HG03558 (cell line): ENCODE results near the gene AKAP9.
"Not testable (repeated sequence)": the region's sequence is repeated elsewhere in the genome, so short reads cannot be mapped to it uniquely, and the experiment has no call there.

ENCODE experiments used
- ATAC-seq: cut with Tn5 transposase; IDR thresholded peaks from one replicate; pipeline ENCODE4 v1.9.1; 2021; ENCODE audit warnings: moderate number of reproducible peaks; ENCODE audit not compliant: unreplicated experiment; ENCODE audit errors: extremely low read depth

AKAP9 gene

DNA sequence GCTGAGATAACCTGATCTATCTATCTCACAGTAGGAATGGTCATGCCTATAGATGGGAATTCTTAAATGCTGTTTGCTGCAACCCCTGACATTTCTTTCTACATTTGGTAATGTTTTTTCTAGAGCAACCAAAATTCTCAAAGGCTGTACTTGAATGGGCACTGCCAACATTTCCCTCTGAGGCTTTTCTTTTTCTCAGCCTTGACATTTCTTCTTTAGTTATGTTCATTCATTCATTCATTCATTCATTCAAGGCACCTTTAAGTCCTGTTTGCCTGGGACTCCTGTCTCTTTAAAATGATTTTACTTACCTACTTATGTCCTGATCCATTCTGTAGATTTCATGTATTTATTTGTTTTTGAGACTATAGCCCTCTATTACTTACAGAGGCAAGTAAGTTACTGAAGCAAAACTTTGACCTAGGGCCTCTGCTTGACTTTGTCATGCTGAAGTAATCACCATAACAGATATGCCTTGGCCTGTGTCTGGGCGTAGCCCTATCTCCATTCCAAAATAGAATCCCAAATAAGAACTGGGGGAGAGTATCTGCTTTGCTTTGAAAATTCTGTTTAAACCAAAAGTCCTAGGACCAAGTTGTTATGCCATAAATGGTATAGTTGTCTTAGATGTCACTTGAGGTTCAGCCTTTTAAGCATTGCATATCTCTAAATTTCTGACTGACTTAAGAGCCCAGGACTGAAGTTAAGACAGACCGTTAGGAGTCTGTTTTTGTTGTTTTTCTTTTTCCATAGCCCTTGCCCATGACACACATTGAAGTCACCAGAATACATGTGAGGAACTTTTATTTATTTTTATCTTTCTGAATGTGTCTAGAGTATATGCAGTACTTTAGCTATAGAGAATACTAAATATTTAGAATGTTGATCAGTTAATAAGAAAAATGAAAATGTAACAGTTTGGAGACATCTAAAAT is 59.2 kb downstream of the AKAP9 start:
- ATAC-seq = no peak

DNA sequence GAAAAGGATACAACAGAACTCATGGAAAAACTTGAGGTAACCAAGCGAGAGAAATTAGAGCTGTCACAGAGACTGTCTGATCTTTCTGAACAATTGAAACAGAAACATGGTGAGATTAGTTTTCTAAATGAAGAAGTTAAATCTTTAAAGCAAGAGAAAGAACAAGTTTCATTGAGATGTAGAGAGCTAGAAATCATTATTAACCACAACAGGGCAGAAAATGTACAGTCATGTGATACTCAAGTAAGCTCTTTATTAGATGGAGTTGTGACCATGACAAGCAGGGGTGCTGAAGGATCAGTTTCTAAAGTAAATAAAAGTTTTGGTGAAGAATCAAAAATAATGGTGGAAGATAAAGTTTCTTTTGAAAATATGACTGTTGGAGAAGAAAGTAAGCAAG is 62.1 kb downstream of the AKAP9 start:
- ATAC-seq = no peak

DNA sequence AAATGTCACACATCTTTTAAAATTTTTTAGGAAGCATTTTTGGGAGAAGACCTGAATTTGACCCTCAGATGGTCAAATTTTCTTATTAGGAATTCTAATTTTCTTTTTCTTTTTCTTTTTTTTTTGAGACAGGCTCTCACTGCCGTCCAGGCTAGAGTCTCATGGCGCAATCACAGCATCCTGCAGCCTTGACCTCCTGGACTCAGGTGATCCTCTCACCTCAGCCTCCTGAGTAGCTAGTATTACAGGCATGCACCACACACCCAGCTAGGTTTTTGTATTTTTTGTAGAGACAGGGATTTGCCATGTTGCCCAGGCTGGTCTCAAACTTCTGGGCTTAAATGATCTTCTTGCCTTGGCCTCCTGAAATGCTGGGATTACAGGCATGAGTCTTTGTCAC is 65.4 kb downstream of the AKAP9 start:
- no peak for ATAC-seq

DNA sequence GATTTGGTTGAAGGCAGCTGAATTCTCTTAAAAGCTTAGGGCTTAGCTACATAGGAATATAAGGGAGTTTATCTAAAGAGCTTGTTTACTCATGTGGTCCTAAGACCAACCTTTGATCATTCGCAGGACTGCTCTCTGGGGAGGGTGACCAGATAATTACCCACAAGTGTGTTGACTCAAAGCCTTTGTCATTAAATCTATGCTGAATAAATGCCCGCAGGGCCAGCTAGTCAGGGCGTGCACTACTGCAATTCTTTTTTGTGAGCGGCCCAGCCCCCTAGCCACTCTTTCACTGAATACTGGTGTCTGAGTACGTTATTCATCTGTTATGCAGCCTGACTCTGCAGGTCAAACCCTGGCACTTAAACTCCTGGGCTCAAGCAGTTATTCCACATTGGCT is 69.6 kb downstream of the AKAP9 start:
- ATAC-seq = no peak

DNA sequence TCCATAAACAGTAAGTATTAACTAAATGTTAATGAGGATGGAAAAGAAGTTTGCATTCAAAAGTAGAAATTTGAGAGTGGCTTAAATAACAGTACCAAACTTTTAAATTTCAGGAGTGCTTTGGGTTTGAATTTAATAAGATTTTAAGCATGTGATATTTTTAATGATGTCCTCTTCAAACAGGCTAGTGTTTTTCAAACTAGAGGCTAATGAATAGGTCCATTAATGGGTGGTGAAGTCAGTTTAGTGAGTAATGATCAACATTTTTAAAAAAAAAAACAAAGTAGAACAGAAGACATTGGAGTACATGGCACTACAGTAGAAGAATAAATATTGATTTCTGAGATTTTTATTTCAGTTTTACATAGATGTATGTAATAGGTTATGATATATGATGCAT is 72.9 kb downstream of the AKAP9 start:
- no peak for ATAC-seq

DNA sequence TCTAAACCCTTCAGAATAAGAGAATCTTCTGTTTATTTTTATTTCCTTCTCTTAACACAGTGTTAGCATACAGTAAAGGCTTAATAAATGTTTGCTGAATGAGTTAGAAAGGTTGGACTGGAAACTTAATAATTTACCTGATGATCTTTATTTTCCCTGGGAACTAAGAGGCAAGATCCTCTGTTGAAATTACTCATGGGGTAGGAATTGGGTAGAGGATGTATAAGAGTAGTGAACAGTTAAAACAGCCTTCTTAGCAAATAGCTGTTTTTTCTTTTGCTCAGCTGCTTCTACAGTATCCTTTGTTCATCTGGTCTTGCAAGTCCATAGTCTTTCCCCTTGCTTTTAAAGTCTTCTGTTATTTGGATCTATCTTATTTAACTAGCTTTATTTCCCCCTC is 80.0 kb downstream of the AKAP9 start:
- no peak for ATAC-seq

DNA sequence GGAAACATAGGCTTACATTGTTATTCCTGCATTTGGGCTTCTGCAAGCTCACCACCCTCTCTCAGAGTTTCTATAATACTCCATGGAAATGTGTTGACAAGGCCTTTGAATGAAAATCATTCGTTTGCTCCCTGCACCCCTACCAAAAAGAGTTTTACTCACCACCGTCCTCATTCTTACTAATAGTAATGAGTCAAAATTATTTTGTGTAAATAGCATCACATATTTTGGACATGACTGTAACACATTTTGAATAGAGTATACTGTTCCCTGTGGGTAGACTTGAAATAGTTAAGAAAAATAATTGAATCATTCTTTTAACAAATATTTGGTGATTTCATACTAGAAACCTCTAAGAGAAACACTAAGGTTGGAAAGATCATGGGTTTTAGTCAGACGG is 84.6 kb downstream of the AKAP9 start:
- no peak for ATAC-seq

DNA sequence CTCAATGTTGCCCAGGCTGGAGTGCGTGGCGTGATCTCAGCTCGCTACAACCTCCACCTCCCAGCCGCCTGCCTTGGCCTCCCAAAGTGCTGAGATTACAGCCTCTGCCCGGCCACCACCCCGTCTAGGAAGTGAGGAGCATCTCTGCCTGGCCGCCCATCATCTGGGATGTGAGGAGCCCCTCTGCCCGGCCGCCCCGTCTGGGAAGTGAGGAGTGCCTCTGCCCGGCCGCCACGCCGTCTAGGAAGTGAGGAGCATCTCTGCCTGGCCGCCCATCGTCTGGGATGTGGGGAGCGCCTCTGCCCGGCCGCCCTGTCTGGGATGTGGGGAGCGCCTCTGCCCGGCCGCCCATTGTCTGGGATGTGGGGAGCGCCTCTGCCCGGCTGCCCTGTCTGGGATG is 86.0 kb downstream of the AKAP9 start:
- ATAC-seq = not testable (repeated sequence)

DNA sequence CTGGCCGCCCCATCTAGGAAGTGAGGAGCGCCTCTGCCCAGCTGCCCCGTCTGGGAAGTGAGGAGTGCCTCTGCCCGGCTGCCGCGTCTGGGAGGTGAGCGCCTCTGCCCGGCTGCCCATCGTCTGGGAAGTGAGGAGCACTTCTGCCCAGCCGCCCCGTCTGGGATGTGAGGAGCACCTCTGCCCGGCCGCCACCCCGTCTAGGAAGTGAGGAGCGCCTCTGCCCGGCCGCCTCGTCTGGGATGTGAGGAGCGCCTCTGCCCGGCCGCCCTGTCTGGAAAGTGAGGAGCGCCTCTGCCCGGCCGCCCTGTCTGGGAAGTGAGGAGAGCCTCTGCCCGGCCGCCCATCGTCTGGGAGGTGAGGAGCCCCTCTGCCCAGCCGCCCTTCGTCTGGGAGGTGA is 86.5 kb downstream of the AKAP9 start:
- ATAC-seq = not testable (repeated sequence)

DNA sequence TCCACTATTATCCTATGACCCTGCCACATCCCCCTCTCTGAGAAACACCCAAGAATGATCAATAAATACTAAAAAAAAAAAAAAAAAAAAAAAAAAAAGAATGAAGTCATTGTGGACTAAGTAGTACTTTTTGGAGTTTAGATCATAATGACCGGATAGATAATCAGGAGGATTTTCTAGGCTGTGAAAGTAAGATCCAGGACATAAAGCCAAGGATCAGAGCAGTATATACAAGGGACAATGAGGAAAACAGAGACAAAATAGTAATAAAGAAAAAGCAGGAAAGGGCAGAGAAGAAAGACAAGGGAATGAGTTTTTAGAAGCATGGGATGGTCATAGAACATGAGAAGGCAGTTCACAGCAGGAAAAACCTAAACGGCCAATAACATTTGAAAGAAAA is 87.6 kb downstream of the AKAP9 start:
- no peak for ATAC-seq

DNA sequence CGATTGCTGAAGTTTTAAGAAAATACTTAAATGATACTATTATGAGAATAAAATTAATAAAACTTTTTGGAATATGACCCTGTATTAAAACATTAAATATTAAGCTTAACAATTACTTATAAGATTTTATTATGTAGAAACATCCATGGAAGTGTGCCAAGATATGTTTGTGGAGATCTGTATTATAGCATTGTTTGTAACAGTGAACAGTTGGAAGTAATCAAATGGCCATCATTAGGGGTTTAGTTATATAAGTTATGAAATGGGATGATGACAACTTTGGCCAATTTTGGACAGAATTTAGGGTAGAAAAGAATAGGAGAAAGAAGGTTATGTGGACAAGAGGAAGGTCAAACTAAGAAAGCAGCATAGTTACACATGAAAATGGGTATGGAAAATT is 88.0 kb downstream of the AKAP9 start:
- no peak for ATAC-seq

DNA sequence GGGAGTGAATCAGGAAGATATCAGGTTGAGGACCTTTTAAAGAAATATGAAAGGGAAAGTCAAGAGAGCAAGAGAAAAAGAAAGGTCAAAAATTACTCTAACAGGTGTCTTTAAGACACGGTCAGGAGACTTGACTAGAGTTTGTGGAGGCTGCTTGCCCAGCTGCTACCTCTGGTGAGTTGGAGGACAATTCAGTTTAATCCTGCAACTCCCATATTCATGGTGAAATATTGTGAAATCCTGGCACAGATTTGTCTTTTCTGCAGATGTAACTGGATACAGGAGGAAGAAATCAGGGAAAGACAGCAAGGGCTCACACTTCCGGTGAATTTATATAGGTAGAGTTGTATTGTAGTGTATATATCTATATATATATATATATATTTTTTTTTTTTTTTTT is 93.5 kb downstream of the AKAP9 start:
- no peak for ATAC-seq

DNA sequence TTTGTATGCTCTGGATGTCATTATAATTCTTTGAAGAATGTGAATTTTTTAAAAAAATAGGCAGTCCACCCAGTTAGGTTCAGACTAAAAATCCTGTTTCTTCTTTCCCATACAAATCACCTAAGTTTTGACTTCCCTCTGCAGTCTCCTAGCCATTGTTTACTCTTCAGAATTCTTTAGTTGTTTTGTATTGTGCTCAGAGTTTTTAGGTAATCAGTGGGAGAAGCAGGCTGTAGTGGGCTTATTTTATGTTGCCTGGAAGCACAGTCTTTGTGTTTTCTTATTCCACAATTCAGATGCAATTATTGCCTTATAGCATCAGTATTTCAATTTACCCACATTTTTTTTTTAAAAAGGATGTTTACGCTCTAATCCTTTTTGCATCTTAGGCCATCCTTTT is 94.9 kb downstream of the AKAP9 start:
- no peak for ATAC-seq

DNA sequence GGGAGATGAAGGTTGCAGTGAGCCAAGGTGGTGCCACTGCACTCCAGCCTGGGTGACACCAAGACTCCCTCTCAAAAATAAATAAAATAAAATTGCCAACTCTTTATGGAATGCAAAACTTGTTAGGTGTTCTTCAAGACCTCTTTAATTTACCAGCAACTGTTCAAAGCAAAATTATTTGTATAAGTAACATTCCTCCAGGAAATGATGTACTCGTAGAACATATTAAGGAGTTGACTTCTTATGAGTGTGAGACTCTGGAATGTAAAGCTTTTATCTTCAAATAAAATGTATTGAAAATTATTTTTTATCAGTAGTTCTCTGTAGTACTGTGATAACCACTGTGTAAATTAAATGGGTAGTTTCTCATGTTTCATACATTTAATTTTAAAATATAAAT is 99.2 kb downstream of the AKAP9 start:
- no peak for ATAC-seq

DNA sequence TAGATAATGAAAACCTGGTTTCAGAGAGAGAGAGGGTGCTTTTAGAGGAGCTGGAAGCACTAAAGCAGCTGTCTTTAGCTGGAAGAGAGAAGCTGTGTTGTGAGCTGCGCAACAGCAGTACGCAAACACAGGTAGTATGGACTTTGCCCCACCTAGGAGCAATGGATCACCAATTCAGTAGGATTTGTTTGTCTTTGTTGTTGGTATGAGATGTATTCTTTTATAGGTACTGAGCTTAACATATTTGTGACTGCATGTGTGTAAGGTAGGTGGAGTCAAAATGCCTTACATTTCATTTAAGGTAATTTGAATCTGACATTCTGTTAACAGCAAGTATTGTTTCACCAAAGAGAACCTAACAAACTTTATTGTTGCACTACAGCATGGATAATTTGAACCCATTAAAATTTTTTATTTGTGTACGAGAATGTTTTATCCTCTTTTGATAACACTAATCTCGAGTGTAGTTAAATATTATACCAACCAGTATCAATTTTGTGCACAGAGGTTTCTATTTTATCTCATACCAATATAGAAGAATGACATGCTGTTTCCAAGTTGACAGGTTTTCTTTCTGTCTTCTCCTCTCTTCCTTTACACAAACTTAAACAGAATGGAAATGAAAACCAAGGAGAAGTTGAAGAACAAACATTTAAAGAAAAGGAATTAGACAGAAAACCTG is 101.5 kb downstream of the AKAP9 start:
- ATAC-seq = no peak

DNA sequence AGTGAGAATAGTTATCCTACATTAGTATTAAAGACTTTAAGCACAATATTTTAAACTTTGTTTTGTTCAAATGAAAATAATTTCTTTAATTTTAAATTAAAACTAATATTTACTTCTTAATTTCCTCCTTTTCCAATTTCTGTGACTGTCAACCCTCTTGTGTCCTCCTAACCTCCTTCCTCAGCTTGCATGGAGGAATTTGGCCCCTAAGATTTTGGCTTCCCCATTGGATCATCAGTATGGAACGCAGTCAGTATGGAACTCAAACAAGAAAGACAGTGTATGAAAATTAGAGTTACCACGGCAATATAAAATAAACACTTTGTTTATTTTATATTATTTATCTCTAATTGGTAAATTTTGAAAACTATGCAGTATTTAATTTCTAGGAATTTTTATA is 102.4 kb downstream of the AKAP9 start:
- ATAC-seq = no peak

DNA sequence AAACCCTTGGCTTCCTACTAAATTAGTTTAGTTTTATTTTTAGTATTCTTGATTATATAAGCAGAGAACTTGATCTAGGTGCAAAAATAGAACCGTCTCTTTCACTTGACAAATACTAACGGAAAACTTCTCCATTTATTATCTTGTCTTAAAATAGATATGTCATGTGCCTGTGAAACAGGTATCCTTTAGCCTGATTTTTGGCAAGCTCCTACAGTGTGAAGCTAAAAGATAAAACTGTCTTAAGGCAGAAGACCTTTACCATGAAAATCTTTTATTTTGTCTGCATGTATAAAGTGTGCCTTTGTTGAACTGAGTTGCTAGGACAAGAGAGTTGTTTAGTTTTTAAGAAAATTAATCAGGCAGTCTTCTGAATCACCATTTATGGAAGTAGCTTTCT is 103.0 kb downstream of the AKAP9 start:
- no peak for ATAC-seq

DNA sequence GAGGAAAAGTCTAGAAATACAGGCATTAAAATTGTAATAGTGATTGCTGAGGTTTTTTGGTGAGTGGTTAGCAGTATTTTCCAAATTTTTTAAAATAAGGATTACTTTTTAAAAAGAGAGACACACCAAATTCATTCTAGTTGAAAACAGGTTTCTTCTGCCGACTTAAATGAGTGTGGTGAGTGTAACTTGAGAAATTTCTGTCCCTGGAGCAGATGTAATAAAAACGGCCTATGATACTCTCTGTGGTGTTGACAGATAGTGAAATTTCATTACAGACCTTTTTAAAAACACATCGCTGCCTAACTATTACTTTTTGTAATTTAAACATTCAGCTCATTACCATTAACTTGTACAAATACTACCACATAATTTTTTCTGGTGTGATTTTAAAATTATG is 103.5 kb downstream of the AKAP9 start:
- no peak for ATAC-seq

DNA sequence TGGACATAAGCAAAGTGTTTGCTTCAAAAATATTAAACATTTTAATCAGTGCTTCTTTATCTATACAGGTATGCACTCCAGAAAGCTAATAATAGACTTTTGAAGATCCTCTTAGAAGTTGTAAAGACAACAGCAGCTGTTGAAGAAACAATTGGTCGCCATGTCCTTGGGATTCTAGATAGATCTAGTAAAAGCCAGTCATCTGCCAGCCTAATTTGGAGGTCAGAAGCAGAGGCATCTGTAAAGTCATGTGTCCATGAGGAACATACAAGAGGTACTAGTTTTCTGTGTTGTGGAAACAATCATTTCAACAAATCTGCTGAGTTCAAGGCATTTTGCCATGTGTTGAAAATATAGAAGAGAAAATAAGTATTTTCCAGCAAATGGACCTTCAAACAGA is 104.3 kb downstream of the AKAP9 start:
- no peak for ATAC-seq

DNA sequence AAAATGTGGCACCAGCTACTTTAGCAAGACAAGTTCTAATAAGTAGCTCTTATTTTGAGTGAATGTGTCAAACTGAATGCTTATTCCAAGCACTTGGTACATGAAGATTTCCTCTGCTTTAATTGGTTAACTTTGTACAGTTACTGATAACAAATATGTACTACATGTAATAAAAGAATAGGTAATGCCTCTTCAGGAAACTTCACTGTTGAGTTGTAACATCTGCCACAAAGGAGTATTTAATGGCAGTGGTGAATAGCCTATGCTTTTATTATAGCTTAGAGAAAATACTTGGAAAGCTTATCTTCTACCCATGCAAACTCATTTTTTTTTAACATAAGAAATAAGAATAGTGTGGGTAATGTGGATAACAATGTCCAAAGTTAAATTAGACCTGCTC is 111.0 kb downstream of the AKAP9 start:
- no peak for ATAC-seq

DNA sequence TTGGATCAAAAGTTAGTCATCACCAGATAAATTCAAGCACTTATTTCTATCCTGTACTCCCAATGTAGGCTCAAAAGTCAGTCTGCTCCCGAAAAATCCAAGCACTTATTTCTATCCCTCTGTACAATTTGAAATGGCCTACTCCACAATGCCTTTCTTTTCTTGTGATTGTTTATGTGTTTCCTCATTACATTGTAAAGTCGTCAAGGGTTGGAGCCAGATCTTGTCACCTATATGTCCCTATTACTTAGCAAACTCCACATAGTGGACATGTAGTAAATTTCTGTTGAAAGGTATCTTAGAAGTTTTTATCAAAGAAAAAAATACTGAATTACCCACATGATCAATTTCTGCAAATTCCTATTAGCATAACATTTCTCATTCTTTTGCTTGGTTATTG is 111.5 kb downstream of the AKAP9 start:
- no peak for ATAC-seq

DNA sequence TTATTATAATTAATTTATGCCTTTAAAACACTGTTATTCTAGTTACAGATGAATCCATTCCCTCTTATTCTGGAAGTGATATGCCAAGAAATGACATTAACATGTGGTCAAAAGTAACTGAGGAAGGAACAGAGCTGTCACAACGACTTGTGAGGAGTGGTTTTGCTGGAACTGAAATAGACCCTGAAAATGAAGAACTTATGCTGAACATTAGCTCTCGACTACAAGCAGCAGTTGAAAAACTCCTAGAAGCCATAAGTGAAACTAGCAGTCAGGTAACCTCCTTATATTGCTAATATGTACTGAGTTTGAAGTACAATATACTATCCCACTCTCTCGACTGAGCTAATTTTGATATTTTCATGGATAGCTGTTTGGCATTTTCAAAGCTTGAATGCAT is 112.0 kb downstream of the AKAP9 start:
- ATAC-seq = no peak
